DMS153 treated with DMSO at 0.1 percent for 48 hours (cell line): Measurements from ENCODE around the gene GLS.
"Not testable (repeated sequence)": the region's sequence is repeated elsewhere in the genome, so short reads cannot be mapped to it uniquely, and the experiment has no call there.

Source experiments
- DNase-seq: peaks from one replicate; lab custom pipeline; 2025; ENCODE audit not compliant: unreplicated experiment; lab: John Stamatoyannopoulos, UW

Gene GLS

GRCh38 chr2:190880378-190881083 lies at the start of gene GLS:
GLS (plus strand) TSS chr2:190880821; CDS start chr2:190881085, 264 bp downstream.
- DNase-seq, result peak; percentile 89

GRCh38 chr2:190831941-190832340 lies 48.7 kb upstream of the GLS start:
- no peak for DNase-seq

- no peak for DNase-seq
These were observed 45.8 kb upstream of the GLS start for GRCh38 chr2:190834890-190835208.

GRCh38 chr2:190835303-190835930 lies 45.2 kb upstream of the GLS start:
- no peak for DNase-seq

- DNase-seq, result no peak
These were observed 43.9 kb upstream of the GLS start for GRCh38 chr2:190836767-190837166.

GRCh38 chr2:190837420-190837819 lies 43.2 kb upstream of the GLS start:
- no peak for DNase-seq

GRCh38 chr2:190837952-190838361 lies 42.7 kb upstream of the GLS start:
- no peak for DNase-seq

GRCh38 chr2:190838492-190838910 lies 42.1 kb upstream of the GLS start:
- DNase-seq, result no peak

- no peak for DNase-seq
These were observed 40.0 kb upstream of the GLS start for GRCh38 chr2:190840569-190841172.

- DNase-seq, result no peak
These were observed 38.7 kb upstream of the GLS start for GRCh38 chr2:190841707-190842505.

GRCh38 chr2:190842606-190843104 lies 38.0 kb upstream of the GLS start:
- DNase-seq, result no peak

- no peak for DNase-seq
These were observed 36.5 kb upstream of the GLS start for GRCh38 chr2:190843890-190844699.

- no peak for DNase-seq
These were observed 35.8 kb upstream of the GLS start for GRCh38 chr2:190844700-190845401.

GRCh38 chr2:190846746-190847145 lies 33.9 kb upstream of the GLS start:
- no peak for DNase-seq

GRCh38 chr2:190847504-190848081 lies 33.0 kb upstream of the GLS start:
- DNase-seq, result no peak

- no peak for DNase-seq
These were observed 30.8 kb upstream of the GLS start for GRCh38 chr2:190849774-190850173.

GRCh38 chr2:190853022-190853421 lies 27.6 kb upstream of the GLS start:
- not testable (repeated sequence) for DNase-seq

- no peak for DNase-seq
These were observed 26.9 kb upstream of the GLS start for GRCh38 chr2:190853531-190854383.

- no peak for DNase-seq
These were observed 25.9 kb upstream of the GLS start for GRCh38 chr2:190854726-190855125.
